8988T (cell line): ENCODE results near the gene PTRH1.
A peak's percentile ranks its signal among the peaks of the same experiment; 100 is the strongest.
"Not testable (repeated sequence)": the region's sequence is repeated elsewhere in the genome, so short reads cannot be mapped to it uniquely, and the experiment has no call there.

ENCODE experiments used
- DNase-seq: peaks from one replicate; pipeline ENCODE4 v3.0.0; 2011

PTRH1 gene, protein sequence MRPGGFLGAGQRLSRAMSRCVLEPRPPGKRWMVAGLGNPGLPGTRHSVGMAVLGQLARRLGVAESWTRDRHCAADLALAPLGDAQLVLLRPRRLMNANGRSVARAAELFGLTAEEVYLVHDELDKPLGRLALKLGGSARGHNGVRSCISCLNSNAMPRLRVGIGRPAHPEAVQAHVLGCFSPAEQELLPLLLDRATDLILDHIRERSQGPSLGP

DNA sequence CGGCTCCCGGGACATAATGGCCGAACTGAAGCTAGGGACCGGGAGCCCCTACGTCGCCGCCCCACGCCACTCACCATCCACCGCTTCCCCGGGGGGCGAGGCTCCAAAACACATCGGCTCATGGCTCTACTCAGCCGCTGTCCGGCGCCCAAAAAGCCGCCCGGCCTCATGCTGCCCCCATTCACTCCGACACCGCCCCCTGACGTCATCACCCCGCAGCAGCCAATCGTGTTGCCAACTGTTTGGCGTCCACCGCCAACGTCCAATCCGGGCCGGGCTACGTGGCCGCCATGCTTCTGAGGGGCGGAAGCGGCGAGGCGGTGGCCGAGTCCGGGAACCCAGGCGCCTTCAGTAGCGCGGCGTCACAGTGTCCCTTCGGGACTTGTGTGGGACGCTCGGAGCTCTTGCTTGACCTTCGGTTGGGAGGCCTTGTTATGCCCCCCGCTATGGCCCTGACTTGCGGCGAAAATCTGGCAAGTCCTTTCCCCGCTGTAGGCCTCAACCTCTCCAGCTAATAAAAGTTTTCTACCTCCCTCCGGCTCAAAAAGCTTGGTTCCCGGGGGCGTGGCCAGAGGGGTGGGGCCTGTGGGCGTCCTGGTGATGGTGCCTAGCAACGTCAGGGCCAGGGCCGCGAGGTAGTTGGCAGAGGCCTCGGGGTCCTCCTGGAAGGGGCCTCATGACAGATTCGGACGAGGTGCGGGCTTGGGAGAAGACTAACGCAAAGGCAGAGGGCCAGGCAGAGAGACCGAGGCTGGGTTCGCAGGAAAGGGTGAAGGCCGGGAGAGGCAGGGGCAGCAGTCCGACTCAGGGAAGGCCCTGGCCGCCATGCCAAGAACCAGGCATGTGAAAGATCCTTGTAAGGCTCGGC is at the start of gene PTRH1, which contains the start of gene TTC16:
PTRH1 (minus strand) TSS at position 194 of the 868 bp plus-strand sequence; CDS start at position 170, 24 bp downstream.
TTC16 (plus strand) TSS at position 610 of the 868 bp plus-strand sequence; CDS start at position 677, 67 bp downstream.
- peak; percentile 98 for DNase-seq

DNA sequence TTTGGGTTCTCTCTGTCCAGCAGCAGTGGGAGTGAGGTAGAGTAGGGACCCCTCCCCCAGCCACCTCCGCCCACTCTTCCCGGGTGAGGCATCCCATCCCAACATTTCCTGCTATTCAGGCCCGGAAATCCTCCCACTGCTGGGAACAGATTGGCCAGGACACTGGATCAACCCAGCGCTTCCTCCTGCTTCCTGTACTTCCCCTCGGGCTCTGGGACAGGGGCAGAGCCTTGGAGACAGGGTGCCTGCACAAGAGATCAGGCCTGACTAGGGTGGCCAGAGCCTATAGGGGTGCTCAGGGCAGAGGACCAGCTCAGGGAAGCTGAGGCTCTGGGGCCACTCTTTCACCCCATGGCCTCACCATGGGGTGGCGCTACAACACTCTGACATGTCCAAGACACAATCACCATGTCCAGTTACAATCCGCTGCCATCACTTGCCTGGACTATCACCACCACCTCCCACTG is 48.5 kb upstream of the PTRH1 start:
- no peak for DNase-seq

DNA sequence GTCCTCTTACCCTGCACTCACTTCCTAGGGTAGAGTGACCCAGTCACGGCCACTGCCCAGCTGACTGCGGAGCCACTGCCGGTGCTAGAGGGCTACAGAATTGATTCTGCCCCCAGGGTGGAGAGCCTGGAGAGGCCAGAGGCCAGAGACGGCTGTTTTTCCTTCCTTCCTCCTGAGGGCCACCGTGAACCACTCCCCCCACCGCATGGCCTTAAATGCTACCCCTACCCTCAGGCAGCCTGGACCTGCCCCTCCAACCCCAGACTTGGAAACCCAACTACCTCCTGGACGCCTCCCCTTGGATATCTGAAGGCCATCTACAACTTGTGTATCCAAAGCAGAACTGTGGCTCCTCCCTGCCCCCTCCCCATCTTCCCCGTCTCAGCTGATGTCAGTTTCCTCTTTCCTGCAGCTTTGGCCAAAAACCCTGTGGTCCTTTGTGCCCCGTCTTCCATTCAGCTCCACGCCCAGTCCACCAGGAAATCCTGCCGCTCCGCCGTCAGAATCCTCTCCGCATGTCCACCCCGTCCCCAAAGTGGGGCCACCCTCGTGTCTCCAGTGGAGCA is 46.7 kb upstream of the PTRH1 start:
- DNase-seq: no peak

DNA sequence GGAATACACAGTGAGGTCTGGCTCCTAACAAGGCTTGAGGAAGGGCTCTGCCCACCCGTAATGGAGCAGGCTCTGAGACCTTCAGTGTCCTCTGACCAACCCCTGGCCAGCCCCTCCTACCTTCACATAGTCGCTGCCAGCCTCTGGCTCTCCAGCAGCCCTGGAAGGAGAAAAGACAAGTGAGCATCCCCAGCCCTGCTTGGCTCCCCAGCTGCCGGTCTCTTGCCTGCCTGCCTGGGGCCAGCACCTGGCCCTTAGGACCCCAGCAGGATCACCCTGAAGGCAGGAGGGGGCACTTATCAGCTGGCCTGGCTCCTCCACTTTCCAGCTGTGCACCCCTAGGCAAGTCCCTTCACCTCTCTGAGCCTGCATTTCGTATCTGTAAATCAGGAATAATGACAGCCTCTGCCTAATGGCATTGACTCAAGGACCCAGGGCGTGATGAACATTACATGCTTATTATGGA is 46.1 kb upstream of the PTRH1 start:
- no peak for DNase-seq

DNA sequence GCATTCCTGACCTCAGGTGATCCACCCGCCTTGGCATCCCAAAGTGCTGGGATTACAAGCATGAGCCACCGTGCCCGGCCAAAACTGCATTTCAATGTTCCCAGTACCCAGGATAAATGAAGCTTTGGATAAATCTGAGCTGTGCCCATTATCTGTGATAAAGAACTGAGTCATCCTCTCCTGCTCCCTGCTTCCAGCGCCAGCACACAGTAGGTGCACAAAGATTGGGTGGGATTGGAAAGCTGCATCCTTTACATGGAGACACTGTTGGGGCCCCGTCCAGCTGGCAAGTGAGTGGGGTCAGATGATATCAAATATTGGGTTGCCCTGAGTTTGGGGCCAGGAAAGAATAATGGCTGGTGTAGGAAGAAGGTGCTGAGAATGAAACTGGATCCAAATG is 45.6 kb upstream of the PTRH1 start:
- DNase-seq: no peak

DNA sequence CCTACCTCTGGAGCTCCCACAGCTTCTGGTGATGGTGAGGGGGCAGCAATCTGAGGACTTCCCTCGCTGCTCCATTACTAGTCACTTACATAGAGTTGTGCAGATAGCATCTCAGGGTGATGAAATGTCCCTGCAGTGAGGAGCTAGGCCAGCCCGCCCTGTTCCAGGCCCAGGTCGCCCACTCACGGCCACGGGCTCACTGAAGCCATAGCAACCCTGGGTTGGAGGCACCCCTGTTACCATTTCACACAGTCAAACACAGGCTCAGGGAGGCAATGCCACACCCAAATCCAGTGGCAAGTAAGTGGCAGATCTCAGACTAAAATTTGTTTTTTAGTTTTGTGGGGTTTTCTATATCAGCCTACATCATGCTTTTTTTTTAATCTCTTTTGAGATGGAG is 43.4 kb upstream of the PTRH1 start:
- DNase-seq: no peak

DNA sequence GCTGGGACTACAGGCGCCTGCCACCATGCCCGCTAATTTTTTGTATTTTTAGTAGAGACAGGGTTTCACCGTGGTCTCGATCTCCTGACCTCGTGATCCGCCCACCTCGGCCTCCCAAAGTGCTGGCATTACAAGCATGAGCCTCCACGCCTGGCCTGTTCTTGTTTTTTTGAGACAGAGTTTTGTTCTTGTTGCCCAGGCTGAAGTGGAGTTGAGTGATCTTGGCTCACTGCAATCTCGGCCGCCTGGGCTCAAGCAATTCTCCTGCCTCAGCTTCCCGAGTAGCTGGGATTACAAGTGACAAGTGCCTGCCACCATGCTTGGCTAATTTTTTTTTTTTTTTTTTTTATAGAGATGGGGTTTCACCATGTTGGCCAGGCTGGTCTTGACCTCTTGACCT is 41.3 kb upstream of the PTRH1 start:
- DNase-seq: not testable (repeated sequence)

DNA sequence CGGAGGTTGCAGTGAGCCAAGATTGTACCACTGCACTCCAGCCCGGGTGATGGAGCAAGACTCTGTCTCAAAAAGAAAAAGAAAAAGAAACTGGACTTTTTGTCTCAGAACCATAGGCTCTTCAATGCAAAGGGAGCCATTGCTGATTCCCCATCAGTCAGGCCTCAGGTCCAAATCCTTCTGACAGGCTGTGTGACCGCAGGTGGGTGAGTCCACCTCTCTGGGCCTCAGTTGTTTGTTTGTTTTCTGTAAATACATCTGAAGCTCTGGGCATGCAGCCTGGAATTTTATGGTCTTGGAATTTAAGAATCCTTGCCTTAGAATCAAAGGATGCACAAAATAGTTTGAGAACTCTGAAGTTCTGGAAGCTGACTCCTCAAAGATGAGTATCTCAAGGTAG is 40.8 kb upstream of the PTRH1 start:
- no peak for DNase-seq

DNA sequence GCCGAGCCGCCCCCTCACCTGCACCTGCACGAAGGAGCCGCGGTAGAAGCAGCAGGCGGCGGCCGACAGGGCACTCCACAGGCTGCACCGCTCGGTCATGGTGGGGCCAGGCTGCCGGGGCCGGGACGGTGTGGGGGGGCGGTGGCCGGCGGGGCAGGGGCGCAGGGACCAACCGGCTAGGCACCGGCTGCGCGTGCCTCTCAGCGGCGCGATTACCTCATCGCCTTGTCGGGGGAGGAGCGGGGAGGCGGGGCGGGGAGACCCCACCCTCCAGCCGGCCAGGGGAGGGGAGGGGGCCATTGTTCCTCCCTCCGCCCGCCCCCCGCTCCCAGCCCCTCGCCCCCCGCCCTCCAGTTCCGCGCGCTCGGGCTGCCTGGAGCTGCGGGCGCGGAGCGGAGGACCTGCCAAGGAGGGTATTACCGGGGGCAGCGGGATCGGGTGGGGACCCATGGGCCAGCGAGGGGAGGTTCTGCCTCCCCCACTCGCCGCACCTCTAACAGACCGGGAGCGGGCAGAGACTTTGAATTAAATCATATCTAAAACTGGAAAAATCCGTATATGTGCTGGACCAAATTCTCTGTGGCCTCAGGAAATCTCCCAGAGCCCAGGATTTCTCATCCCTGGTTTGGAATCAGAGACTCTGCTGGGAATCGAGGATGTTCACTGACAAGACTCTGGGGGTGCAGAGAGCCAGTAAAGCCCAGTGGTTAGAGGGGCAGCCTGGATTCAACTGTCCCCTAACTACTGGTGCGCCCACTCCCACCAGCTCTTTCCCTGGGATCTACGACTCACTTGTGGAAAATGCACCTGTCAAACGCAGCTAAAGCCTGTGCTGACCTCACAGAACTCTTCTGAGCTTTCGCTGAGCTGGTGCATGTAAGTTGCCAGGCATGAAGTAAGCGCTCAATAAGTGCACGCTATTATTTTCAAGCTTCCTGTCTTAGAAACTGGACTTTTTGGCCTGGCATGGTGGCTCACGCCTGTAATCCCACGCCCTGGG is 39.9 kb upstream of the PTRH1 start:
- no peak for DNase-seq

DNA sequence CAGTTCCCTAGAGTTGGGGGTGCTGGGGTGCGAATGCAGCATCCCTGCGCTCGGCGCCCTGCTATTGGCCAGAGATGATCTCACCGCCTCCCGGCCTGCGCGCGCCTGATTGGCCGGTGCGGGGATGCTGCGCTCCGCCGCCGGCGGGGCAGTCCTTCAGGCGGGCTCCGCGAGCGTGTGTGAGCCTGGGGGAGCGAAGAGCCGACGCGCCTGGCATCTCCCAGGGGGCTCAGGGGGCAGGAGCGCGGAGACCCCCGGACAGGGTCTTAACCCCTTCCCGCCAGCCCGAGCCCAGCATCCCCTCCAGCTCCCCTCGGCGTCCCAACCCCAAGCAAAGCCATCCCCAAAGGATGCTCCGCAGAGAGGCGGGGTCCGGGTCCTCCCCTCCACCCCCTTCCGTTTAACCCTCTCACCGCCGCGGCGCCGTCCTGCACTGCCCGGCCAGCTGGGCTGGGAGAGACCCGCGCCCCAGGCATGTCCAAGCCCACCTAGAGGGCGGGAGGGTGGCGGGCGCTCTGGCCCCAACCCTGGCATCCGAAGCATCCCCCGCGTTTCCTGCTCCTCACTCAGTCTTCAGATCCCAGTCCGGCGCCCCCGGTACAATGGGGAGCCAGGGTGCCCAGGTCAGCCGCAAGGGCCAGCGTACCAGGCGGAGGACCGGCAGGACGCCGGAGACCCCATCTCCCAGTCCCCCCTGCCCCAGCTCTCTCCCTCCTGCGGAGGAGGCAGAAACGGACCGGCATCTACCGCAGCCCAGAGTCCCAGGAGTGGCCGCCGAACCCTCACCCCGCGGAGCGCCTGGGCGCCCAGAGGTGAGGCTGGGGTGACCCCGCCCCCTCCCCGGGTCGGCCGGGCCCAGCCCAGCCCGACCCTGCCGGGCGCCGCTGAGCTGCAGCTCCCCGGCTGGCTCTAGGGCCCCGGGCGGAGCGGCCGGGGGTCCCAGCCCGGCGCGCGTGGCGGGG is 38.9 kb upstream of the PTRH1 start:
- no peak for DNase-seq

DNA sequence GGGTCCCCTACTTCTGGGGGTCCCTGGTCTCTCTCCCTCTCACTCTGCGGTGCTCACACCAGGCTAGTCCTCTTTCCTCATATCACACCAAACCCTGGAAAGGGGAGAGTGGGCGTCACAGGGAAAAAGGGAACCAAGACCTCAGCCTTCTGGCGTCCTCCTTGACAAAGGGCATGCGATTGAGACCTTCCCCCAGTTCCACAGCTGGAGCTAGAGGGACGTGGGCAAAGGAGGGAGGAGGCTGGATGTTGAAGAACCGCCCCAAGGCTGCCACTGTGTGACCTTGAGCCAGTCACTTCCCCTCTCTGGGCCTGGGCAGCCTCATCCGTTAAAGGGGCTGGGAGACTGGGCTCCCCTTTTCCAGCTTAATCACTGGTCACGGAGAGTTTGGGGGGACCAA is 38.2 kb upstream of the PTRH1 start:
- no peak for DNase-seq

DNA sequence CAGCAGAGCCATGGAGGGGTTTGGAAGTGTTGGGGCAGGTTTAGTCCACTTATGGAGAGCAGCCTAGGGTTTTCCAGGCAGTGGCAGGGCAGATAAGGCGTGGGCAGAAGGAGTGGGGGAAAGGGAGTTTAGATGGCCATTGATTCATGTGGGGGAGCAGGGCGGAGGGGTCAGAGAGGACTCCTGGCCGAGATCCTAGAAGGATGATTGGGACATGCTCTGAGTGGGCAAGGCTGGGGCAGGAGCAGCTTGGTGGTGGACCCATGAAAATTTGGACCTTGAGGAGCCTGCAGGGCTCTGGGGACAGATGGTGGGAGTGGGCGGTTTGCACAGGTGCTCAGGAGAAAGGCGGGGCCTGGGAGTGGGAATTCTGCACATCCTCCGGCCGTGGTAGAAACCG is 37.7 kb upstream of the PTRH1 start:
- DNase-seq: no peak

DNA sequence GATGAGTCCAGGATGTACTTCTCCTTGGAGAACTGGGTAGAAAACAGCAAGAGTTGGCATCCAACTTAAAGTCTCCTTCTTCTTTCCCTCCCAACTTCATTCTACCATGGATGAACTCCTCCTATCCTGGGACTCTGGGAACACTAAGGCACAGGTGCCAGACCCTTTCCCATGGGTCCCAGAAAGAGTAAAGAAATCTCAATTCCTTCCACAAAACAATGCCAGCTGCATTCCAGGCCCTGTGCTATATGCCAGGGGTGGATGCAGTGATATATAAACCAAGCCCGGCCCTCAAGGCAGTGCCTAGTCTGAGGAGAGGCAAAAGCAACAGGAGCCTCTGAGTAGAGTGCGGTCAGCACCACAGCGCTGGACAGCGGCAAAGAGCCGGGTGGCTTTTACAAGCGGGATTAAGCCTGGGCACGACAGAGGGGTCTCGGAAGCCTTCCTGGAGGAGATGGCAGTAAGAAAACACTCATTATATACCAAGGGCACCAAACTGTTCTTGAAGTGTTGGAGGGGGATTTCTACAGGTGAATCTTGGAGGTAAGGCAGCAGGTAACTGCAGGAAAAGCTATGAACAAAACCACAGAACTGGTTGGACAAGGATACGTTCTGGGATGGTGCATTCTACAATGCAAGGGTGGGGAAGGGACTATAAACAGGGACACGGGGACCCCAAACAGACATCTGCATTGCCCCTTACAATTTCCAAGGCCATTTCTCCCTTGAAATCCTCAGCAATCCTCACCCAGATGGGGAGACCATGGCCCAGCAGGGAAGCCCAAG is 36.0 kb upstream of the PTRH1 start:
- no peak for DNase-seq

DNA sequence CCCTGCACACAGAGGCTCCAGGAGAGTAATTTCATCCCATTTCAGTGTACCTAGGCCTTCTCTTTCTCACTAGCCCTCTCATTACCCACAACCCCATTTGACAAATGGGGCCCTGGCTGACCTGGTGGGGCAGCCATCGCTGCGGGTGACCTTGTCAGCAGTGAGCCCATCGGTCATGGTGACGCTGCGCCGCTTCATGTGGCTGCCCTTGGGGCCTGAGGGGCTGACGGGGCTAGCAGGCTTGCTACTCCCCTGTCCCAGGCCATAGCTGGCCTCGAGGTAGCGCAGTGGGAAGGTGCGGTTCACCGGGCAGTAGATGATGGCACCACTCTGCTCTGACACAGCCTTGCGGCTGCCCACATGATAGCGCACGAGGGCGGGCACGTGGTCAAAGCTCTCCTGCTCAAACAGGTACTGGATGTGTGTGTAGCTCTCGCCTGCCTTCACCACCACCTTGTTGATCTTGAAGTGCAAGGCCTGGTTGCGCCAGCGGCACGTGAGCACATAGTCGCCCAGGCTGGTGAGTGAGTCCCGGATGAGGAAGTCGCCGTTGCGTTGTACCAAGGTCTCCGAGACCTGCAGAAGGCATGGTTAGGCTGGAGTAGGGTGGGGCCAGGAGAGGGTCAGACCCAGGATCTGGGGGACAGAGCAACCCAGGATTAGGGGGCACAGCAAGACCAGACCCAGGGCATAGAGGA is 33.8 kb upstream of the PTRH1 start:
- no peak for DNase-seq

DNA sequence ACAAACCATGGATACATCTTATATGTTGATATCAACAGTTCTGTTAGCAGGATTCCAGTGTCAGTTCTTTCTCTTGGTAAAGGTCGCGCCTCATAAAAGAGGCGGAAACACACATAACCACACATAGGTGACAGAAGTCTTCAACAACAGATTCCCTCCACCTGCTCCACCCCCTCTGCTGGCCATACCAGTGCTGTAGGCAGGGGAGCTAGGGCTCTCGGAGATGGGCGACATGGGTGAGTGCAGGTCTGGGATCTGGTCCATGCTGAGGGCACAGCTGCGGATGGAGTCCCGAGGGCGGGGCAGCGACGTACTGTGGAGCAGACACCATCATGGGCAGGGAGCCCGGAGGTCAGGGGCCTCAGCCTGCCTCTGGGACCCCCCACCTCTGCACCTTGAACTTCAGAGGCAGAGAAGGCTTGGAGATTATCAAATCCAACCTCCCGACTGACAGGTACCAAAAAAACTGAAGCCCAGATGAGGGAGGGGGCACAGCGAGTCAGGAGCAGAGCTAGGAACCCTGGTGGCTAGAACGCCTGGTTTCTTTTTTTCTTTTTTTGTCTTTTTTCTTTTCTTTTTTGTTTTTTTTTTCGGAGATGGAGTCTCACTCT is 31.6 kb upstream of the PTRH1 start:
- no peak for DNase-seq

DNA sequence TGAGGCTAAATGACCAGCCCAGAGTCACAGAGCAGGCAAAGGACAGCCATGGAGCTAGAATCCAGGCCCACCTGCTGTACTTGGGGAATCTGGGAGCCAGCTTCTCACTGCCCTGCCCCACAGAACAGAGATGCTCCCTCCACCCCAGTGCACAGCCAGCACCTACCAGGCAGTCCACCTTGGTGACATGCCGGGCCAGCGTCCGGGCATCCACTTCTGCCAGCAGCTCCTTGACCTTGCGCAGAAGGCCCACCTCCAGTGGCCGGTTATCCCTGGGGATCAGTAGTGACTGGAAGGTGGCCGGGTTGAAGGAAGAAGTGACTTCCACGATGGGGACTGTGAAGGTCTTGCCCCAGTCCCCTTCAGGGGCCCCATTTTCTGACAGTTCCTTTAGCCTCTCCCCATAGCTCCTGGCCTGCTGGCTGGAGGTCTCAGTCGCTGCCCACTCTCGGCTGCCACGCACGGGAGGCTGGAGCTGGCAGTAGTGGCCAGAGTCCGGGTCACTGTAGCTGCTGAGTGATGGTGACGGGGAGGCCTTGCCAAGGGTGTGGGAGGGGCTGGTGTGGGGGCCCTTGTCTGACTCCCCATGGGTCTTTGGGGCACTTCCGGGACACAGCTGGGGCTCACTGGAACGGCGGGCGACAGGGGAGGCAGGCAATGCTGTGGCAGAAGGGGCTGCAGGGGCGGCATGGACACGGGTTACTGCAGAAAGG is 29.1 kb upstream of the PTRH1 start:
- no peak for DNase-seq

DNA sequence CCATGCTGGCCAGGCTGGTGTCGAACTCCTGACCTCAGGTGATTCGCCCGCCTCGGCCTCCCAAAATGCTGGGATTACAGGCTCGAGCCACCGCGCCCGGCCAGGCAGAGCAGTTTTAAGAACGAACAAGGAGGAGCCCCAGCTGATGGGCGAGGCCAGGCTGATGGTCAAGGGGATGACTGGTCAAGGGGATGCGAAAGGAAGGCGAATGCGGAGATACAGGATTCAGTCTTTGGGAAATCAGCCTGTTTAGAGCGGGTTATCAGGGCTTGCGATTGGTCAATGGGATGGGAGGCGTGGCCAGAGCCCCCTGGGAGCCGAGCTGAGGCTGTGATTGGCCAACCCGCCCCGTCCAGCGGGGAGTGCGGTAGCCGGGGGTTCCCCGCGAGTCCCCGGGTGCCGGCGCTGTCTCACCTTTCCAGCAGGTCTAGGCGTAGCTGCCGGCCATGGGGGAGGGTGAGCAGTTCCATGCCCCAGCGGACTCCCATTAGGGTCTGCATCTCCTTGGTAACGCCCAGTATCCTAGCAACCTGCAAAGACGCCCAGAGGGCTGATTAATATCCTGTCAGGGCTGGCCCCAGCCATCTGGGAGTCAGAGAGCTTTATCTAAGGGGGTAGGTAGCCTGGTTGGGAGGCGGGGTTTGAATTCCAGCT is 27.1 kb upstream of the PTRH1 start:
- no peak for DNase-seq

DNA sequence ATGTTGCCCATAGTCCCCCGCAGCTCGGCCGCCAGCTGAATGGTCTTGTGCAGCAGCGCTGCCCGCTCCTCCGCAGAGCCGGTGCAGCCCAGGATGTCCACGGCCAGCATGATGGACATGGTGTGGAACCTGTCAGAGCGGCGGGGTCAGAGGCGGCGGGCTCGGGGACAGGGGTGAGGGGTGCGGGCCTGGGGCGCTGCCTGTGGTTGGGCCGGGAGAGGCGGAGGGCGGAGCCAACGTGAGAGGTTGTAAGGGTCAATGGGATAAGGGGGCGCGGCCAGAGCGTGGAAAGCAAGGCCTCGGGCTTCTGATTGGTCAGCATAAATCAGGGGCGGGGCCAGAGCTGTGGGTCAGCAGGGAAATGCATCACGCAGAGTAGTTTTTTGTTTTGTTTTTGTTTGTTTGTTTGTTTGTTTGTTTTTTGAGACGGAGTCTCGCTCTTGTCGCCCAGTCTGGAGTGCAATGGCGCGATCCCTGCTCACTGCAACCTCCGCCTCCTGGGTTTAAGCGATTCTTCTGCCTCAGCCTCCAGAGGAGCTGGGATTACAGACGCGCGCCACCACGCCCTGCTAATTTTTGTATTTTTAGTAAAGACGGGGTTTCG is 26.5 kb upstream of the PTRH1 start:
- DNase-seq: no peak
